ENCODE results near the gene REEP3.

DNA sequence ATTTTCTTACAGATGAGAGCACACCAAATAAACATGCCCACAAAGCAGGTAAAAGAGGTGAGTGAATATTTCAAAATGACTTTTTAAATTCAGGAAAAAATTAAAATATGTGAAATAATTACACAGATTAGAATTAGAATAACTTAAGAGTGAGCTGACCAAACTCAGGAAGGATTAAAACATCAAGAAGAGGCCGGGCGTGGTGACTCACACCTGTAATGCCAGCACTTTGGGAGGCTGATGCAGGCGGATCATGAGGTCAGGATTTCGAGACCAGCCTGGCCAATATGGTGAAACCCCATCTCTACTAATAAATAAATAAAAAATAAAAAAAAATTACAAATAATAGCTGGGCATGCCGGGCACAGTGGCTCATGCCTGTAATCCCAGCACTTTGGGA, 140.1 kb downstream of the REEP3 start:
- TF ChIP-seq, protein P1, sequence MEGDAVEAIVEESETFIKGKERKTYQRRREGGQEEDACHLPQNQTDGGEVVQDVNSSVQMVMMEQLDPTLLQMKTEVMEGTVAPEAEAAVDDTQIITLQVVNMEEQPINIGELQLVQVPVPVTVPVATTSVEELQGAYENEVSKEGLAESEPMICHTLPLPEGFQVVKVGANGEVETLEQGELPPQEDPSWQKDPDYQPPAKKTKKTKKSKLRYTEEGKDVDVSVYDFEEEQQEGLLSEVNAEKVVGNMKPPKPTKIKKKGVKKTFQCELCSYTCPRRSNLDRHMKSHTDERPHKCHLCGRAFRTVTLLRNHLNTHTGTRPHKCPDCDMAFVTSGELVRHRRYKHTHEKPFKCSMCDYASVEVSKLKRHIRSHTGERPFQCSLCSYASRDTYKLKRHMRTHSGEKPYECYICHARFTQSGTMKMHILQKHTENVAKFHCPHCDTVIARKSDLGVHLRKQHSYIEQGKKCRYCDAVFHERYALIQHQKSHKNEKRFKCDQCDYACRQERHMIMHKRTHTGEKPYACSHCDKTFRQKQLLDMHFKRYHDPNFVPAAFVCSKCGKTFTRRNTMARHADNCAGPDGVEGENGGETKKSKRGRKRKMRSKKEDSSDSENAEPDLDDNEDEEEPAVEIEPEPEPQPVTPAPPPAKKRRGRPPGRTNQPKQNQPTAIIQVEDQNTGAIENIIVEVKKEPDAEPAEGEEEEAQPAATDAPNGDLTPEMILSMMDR (IDR thresholded peaks at IDR 0.05; ENCODE audit: poor library complexity), result no peak
- TF ChIP-seq EZH2 (IDR thresholded peaks at IDR 0.05; ENCODE audit: borderline replicate concordance) (no peak), EZH2phosphoT487 (IDR thresholded peaks at IDR 0.05; ENCODE audit: low read depth, severe bottlenecking, unreplicated experiment) (no peak)
